Measurements from ENCODE around the gene EMP3. TPM values are rescaled to one million over a fixed set of nuclear protein-coding genes. Genes with fewer than 3 reads are reported as not detected.
A peak's percentile ranks its signal among the peaks of the same experiment; 100 is the strongest.
"Not testable (repeated sequence)": the region's sequence is repeated elsewhere in the genome, so short reads cannot be mapped to it uniquely, and the experiment has no call there.

Gene EMP3
- total RNA-seq, 1 donor from 2014 or later, result 309 TPM

GRCh38 chr19:48290401-48290770, 35.0 kb upstream of the EMP3 start:
- H3K27ac Mint-ChIP-seq, result no peak overlapping the region
- ATAC-seq (ENCODE audit: low read depth) (no peak), DNase-seq (no peak)
- POLR2A ChIA-PET, result interaction anchor here (0.6 kb wide), 1 partner anchor 113 kb away, joined by 4 read pairs; no protein-coding TSS in a partner anchor
- H3K4me1 Mint-ChIP-seq, result peaks cover 8% of the 10 kb centered on the region
- intact Hi-C loops (cut with micrococcal nuclease), result no loop called here
- CTCF ChIA-PET, result interaction anchor here (0.6 to 2.8 kb wide), 4 partner anchors 13 to 328 kb away, joined by 3 to 10 read pairs (median 4); no protein-coding TSS in a partner anchor
- H3K9me3 Mint-ChIP-seq, result peaks cover 11% of the 10 kb centered on the region
- H3K4me3 Mint-ChIP-seq, result no peak overlapping the region
- TF ChIP-seq, protein P1, sequence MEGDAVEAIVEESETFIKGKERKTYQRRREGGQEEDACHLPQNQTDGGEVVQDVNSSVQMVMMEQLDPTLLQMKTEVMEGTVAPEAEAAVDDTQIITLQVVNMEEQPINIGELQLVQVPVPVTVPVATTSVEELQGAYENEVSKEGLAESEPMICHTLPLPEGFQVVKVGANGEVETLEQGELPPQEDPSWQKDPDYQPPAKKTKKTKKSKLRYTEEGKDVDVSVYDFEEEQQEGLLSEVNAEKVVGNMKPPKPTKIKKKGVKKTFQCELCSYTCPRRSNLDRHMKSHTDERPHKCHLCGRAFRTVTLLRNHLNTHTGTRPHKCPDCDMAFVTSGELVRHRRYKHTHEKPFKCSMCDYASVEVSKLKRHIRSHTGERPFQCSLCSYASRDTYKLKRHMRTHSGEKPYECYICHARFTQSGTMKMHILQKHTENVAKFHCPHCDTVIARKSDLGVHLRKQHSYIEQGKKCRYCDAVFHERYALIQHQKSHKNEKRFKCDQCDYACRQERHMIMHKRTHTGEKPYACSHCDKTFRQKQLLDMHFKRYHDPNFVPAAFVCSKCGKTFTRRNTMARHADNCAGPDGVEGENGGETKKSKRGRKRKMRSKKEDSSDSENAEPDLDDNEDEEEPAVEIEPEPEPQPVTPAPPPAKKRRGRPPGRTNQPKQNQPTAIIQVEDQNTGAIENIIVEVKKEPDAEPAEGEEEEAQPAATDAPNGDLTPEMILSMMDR (IDR thresholded peaks at IDR 0.05), result no peak
- peaks cover 11% of the 10 kb centered on the region for H3K36me3 Mint-ChIP-seq (ENCODE audit: low read depth)
- no peaks in the 10 kb centered on the region for H3K27me3 Mint-ChIP-seq

DNA sequence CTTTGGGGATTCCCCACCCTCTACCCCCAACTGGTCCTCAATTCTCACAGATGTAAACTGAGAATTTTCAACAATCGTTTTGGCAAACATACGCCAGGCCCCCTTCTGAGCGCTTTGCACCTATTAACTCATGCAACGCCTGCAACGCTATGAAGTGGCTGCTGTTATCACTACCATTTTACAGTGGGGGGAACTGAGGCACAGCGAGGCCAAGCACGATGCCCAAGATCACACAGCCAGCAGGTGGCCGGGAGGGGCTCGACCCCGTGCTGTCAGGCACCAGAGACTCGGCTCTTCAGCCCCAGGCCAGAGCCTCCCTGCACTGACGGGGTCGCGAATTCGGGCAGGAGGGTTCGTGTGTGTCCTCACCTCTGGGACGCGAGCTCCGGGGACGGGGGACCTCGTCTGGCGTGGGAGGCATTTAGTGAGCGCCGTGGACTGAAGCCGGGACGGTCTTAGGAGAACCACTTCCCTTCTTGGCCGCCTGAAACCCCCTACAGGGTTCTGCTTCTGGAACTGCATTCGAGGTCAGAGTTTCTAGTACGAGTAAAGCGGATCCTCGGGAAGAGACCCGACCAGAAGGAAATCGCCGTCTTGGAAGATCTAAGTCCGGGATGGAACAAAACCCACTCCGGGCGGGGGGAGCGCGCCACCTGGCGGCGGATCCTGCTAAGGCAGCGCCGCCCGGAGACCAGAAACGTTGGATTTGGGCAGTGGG, 34.4 kb upstream of the EMP3 start:
- H3K4me1 Mint-ChIP-seq, result peaks cover 8% of the 10 kb centered on the region
- peak overlapping the region; percentile 81 for H3K4me3 Mint-ChIP-seq
- H3K36me3 Mint-ChIP-seq (ENCODE audit: low read depth), result peaks cover 7% of the 10 kb centered on the region
- ChIA-PET POLR2A (no interaction called here), CTCF (interaction anchor here (0.6 to 2.8 kb wide), 5 partner anchors 14 to 87 kb away, joined by 3 to 10 read pairs (median 3); no protein-coding TSS in a partner anchor)
- H3K9me3 Mint-ChIP-seq, result peaks cover 11% of the 10 kb centered on the region
- H3K27ac Mint-ChIP-seq, result no peak overlapping the region
- TF ChIP-seq, protein P1 (IDR thresholded peaks at IDR 0.05), result peak; percentile 98
- H3K27me3 Mint-ChIP-seq, result no peaks in the 10 kb centered on the region
- DNase-seq (peak; percentile 69), ATAC-seq (ENCODE audit: low read depth) (peak; percentile 71)
- intact Hi-C loops (cut with micrococcal nuclease), result loop anchor here (1.0 kb wide), 5 partner anchors 20 to 328 kb away; no protein-coding TSS in a partner anchor

DNA sequence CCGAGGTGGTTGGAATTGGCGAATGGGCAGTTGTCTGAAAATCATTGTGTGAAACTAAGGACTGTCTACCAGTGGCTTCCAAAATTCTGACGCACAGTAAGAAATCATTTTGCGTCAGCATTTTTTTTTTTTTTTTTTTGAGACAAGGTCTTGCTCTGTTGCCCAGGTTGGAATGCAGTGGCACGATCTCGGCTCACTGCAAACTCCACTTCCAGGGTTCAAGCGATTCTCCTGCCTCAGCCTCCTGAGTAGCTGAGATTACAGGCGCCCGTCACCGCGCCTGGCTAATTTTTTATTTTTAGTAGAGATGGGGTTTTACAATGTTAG, 33.9 kb upstream of the EMP3 start:
- H3K27ac Mint-ChIP-seq; ATAC-seq (ENCODE audit: low read depth): not testable (repeated sequence)

GRCh38 chr19:48292798-48293197, 32.6 kb upstream of the EMP3 start:
- DNase-seq (no peak), ATAC-seq (ENCODE audit: low read depth) (no peak)
- Mint-ChIP-seq H3K9me3 (no peaks in the 10 kb centered on the region), H3K36me3 (ENCODE audit: low read depth) (no peaks in the 10 kb centered on the region), H3K27me3 (no peaks in the 10 kb centered on the region), H3K4me1 (peaks cover 8% of the 10 kb centered on the region), H3K4me3 (no peak overlapping the region), H3K27ac (no peak overlapping the region)
- intact Hi-C loops (cut with micrococcal nuclease), result no loop called here
- CTCF ChIA-PET, result interaction anchor here (0.6 to 2.2 kb wide), 2 partner anchors 26 to 424 kb away, joined by 3 to 7 read pairs; no protein-coding TSS in a partner anchor
- POLR2A ChIA-PET, result no interaction called here
- TF ChIP-seq, protein P1 (IDR thresholded peaks at IDR 0.05), result no peak

More for the DNA sequence above, 33.9 kb upstream of the EMP3 start:
- H3K36me3 Mint-ChIP-seq (ENCODE audit: low read depth); DNase-seq; H3K9me3 Mint-ChIP-seq; POLR2A ChIA-PET; H3K27me3 Mint-ChIP-seq; H3K4me1 Mint-ChIP-seq: not testable (repeated sequence)
- intact Hi-C loops (cut with micrococcal nuclease), result loop anchor here (1.0 kb wide), 5 partner anchors 20 to 328 kb away; no protein-coding TSS in a partner anchor
- CTCF ChIA-PET, result interaction anchor here (0.7 to 2.8 kb wide), 7 partner anchors 14 to 949 kb away, joined by 3 to 10 read pairs (median 3); no protein-coding TSS in a partner anchor
- peak overlapping the region; percentile 81 for H3K4me3 Mint-ChIP-seq

GRCh38 chr19:48295458-48295857, 29.9 kb upstream of the EMP3 start:
- intact Hi-C loops (cut with micrococcal nuclease), result no loop called here
- Mint-ChIP-seq H3K27ac (no peak overlapping the region), H3K4me3 (no peak overlapping the region), H3K4me1 (peaks cover 8% of the 10 kb centered on the region), H3K36me3 (ENCODE audit: low read depth) (no peaks in the 10 kb centered on the region), H3K27me3 (no peaks in the 10 kb centered on the region), H3K9me3 (no peaks in the 10 kb centered on the region)
- TF ChIP-seq, protein P1 (IDR thresholded peaks at IDR 0.05), result no peak
- POLR2A ChIA-PET, result no interaction called here
- no peak for ATAC-seq (ENCODE audit: low read depth)
- DNase-seq, result no peak
- CTCF ChIA-PET, result no interaction called here
